Measurements from ENCODE around the gene ZDHHC8.

ZDHHC8 gene

DNA sequence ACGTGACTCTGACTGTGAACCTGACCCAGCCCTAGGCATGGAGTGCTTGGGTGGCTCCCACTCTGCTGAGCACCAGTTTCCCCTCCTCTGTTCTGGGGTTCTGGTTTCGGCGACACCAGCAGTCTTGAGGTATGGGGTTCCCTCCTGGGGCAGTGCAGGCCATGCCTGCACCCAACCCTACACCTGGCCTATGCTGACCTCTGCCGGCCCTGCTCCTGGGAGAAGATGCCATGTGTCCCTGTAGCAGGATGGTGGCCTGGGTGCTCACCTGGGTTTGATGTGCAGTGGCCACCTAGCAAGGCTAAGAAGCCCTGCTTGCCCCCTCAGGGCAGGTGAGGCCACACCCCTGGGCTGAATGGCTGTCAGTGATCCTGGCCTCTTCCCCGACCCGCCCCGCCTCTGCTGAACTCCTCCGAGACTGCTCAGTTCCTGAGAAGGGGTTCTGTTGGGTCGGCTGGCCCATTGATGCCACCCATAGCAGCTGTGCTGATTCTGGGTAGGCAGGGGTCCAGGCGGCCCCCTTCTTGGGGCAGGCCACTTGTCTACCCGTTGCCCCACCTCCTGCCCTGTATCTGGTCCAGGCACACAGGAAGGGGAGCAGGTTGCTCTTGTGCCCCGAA is 2.4 kb downstream of the ZDHHC8 start:
- H2AFZ ChIP-seq (ENCODE audit: low read depth, low read length) = no peak overlapping the region
- no peaks in the 10 kb centered on the region for H3K36me3 ChIP-seq (replicated peaks; ENCODE audit: low read depth, low read length)
- peaks cover 52% of the 10 kb centered on the region for H3K79me2 ChIP-seq (ENCODE audit: low read length)
- no peak overlapping the region for H3K4me3 ChIP-seq (ENCODE audit: low read length)
- H3K27me3 ChIP-seq (ENCODE audit: low read depth, low read length) = no peaks in the 10 kb centered on the region
- no peak overlapping the region for H3K9ac ChIP-seq (ENCODE audit: low read length)
- H3K27ac ChIP-seq (ENCODE audit: low read length) = no peak overlapping the region
- H3K4me2 ChIP-seq (ENCODE audit: low read length) = no peak overlapping the region
- H4K20me1 ChIP-seq (ENCODE audit: insufficient read depth, low read length) = peaks cover 28% of the 10 kb centered on the region
- TF ChIP-seq, protein P1, sequence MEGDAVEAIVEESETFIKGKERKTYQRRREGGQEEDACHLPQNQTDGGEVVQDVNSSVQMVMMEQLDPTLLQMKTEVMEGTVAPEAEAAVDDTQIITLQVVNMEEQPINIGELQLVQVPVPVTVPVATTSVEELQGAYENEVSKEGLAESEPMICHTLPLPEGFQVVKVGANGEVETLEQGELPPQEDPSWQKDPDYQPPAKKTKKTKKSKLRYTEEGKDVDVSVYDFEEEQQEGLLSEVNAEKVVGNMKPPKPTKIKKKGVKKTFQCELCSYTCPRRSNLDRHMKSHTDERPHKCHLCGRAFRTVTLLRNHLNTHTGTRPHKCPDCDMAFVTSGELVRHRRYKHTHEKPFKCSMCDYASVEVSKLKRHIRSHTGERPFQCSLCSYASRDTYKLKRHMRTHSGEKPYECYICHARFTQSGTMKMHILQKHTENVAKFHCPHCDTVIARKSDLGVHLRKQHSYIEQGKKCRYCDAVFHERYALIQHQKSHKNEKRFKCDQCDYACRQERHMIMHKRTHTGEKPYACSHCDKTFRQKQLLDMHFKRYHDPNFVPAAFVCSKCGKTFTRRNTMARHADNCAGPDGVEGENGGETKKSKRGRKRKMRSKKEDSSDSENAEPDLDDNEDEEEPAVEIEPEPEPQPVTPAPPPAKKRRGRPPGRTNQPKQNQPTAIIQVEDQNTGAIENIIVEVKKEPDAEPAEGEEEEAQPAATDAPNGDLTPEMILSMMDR (IDR thresholded peaks at IDR 0.05; ENCODE audit: low read depth, low read length) = no peak
- no peak for TF ChIP-seq EZH2phosphoT487 (IDR thresholded peaks at IDR 0.05; ENCODE audit: low read depth)
- H3K9me3 ChIP-seq (ENCODE audit: insufficient read depth, low read length) = no peaks in the 10 kb centered on the region
- peaks cover 13% of the 10 kb centered on the region for H3K4me1 ChIP-seq (ENCODE audit: low read length)

DNA sequence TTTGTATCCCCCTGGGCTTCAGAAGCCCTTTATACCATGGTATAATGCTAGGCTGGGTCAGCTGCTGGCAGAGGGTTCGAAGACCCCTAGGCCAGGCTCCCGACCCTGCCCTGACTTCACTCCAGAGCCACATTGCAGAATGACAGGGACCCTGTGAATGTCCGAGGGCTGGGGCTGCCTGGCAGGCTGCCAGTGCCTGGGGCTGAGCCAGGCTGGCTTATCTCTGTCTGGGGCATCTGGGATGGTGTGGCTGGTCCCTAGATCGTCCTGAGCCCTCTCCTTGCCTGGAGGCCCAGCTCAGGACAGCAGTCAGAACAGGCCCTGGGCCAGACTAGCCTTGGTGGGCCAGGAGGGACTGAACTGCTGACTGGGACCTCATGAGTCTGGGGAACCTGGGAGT is 3.7 kb downstream of the ZDHHC8 start:
- Histone ChIP-seq H4K20me1 (ENCODE audit: insufficient read depth, low read length) (peaks cover 28% of the 10 kb centered on the region), H3K4me1 (ENCODE audit: low read length) (peaks cover 13% of the 10 kb centered on the region), H3K36me3 (replicated peaks; ENCODE audit: low read depth, low read length) (no peaks in the 10 kb centered on the region), H3K9ac (ENCODE audit: low read length) (no peak overlapping the region), H3K9me3 (ENCODE audit: insufficient read depth, low read length) (no peaks in the 10 kb centered on the region), H3K4me3 (ENCODE audit: low read length) (no peak overlapping the region), H3K4me2 (ENCODE audit: low read length) (no peak overlapping the region), H3K27ac (ENCODE audit: low read length) (no peak overlapping the region), H3K79me2 (ENCODE audit: low read length) (peaks cover 52% of the 10 kb centered on the region), H3K27me3 (ENCODE audit: low read depth, low read length) (no peaks in the 10 kb centered on the region), H2AFZ (ENCODE audit: low read depth, low read length) (no peak overlapping the region)
- TF ChIP-seq, protein P1 (IDR thresholded peaks at IDR 0.05; ENCODE audit: low read depth, low read length) = no peak

DNA sequence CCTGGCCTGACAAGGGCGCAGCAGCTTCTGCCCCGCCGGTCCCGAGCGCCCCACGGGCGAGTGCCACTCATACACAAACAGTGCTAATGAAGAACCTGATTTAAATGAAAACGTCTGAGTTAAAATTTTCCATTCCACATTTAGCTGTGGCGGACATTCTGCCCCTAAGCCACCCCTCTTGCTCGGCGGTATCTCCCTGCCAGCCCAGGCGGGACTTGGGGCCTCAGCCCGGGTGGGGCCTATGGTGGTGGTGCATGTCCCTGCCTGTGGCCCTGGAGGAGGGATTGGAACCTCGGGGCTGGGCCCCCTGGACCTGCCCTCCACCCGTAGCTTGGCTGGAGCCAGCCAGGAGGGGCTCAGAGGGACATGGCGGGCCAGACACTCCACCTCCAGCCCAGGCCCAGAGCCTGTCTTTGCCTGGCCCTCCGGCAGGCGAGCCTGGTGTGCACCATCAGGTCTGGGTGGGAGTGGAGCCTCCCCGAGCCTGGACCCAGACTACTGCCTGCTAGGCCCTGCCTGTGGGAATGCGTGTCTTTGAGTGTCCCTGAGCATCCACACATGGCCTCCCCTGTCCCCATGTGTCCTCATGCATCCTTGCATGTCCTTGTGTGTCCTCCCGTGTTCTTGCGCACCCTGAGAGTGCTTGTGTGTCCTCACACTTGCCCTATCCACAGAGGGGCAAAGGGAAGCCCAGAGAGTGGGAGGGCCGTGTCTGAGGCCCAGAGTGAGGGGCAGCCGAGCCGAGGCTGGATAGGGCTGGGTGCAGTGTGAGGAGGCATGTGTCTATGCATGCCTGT is 4.4 kb downstream of the ZDHHC8 start:
- no peak overlapping the region for H3K9ac ChIP-seq (ENCODE audit: low read length)
- no peak overlapping the region for H3K27ac ChIP-seq (ENCODE audit: low read length)
- H3K79me2 ChIP-seq (ENCODE audit: low read length) = peaks cover 52% of the 10 kb centered on the region
- no peak overlapping the region for H3K4me2 ChIP-seq (ENCODE audit: low read length)
- peaks cover 28% of the 10 kb centered on the region for H4K20me1 ChIP-seq (ENCODE audit: insufficient read depth, low read length)
- peaks cover 9% of the 10 kb centered on the region for H3K4me1 ChIP-seq (ENCODE audit: low read length)
- H2AFZ ChIP-seq (ENCODE audit: low read depth, low read length) = no peak overlapping the region
- H3K9me3 ChIP-seq (ENCODE audit: insufficient read depth, low read length) = no peaks in the 10 kb centered on the region
- H3K4me3 ChIP-seq (ENCODE audit: low read length) = no peak overlapping the region
- H3K27me3 ChIP-seq (ENCODE audit: low read depth, low read length) = no peaks in the 10 kb centered on the region
- TF ChIP-seq, protein P1 (IDR thresholded peaks at IDR 0.05; ENCODE audit: low read depth, low read length) = no peak
- TF ChIP-seq EZH2phosphoT487 (IDR thresholded peaks at IDR 0.05; ENCODE audit: low read depth) = no peak
- H3K36me3 ChIP-seq (replicated peaks; ENCODE audit: low read depth, low read length) = no peaks in the 10 kb centered on the region

DNA sequence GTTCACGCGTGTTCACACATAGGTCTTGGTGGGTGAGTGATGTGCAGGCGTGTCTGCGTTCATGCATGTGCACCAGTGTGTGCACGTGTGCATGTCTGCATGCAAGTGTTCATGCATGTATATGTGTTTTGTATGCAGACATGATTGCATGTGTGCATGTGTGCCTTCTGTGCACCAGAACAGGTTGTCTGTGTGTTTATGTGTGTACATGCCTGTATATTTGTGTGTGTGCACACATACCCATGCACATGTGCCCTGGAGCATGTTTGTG is 4.9 kb downstream of the ZDHHC8 start:
- H3K4me3 ChIP-seq (ENCODE audit: low read length) = no peak overlapping the region
- TF ChIP-seq, protein P1 (IDR thresholded peaks at IDR 0.05; ENCODE audit: low read depth, low read length) = no peak
- TF ChIP-seq EZH2phosphoT487 (IDR thresholded peaks at IDR 0.05; ENCODE audit: low read depth) = no peak
- H3K36me3 ChIP-seq (replicated peaks; ENCODE audit: low read depth, low read length) = no peaks in the 10 kb centered on the region
- H3K4me1 ChIP-seq (ENCODE audit: low read length) = peaks cover 9% of the 10 kb centered on the region
- no peaks in the 10 kb centered on the region for H3K9me3 ChIP-seq (ENCODE audit: insufficient read depth, low read length)
- no peak overlapping the region for H2AFZ ChIP-seq (ENCODE audit: low read depth, low read length)
- peaks cover 52% of the 10 kb centered on the region for H3K79me2 ChIP-seq (ENCODE audit: low read length)
- H3K4me2 ChIP-seq (ENCODE audit: low read length) = no peak overlapping the region
- H3K27ac ChIP-seq (ENCODE audit: low read length) = no peak overlapping the region
- no peak overlapping the region for H3K9ac ChIP-seq (ENCODE audit: low read length)
- H4K20me1 ChIP-seq (ENCODE audit: insufficient read depth, low read length) = peaks cover 28% of the 10 kb centered on the region
- H3K27me3 ChIP-seq (ENCODE audit: low read depth, low read length) = no peaks in the 10 kb centered on the region

Data from OCI-LY3 (cell line).